HCT116 (cell line): ENCODE measurements around the gene RNU1-2. TPM values are rescaled to one million over a fixed set of nuclear protein-coding genes. Genes with fewer than 3 reads are reported as not detected.
"Not testable (repeated sequence)": the region's sequence is repeated elsewhere in the genome, so short reads cannot be mapped to it uniquely, and the experiment has no call there.

Experiments used
- ATAC-seq: fragments of 200-7000 bp; cut with Tn5 transposase; 2 replicates; pipeline ENCODE4 v1.9.1; 2020; ENCODE audit warnings: mild to moderate bottlenecking, moderate library complexity
- Bru-seq: library from RNA; stranded (reverse); fragments of 400-500 nt; gene quantifications from one replicate; lab custom pipeline; 2021; lab: Mats Ljungman, UMichigan
- BruChase-seq, 2 experiments: library from RNA; stranded (reverse); fragments of 400-500 nt; gene quantifications; one replicate each; lab custom pipeline; 2021; lab: Mats Ljungman, UMichigan
- BruUV-seq: library from RNA; stranded (reverse); fragments of 400-500 nt; replicated peaks from 2 replicates; lab custom pipeline; 2021; lab: Mats Ljungman, UMichigan
- CTCF ChIA-PET: fragments of 300-600 bp; sonication (Branson Sonifier 250); formaldehyde crosslinking; loops from one replicate; lab custom pipeline; 2021; ENCODE audit warnings: antibody characterized with exemption; lab: Charles Lee
- POLR2A ChIA-PET: fragments of 300-600, 350-600 bp; sonication (Branson Sonifier 250); formaldehyde crosslinking; loops from one replicate; lab custom pipeline; 2021; ENCODE audit warnings: antibody characterized with exemption; lab: Charles Lee
- RAD21 ChIA-PET, 2 experiments: fragments of 300-600 bp; sonication (Branson Sonifier 250); formaldehyde crosslinking; loops; one replicate each; lab custom pipeline; 2023; ENCODE audit warnings: low total read pairs in 2 of 2; ENCODE audit not compliant: uncharacterized antibody in 2 of 2, unreplicated experiment in 2 of 2, low non-redundant PET in 1 of 2; lab: Charles Lee
- DNase-seq: peaks from one replicate; pipeline ENCODE4 v3.0.0-alpha.2; 2010; ENCODE audit warnings: low read depth, low spot score
- H2AFZ ChIP-seq: fragments of 200-600 bp; shearing (Covaris generic), sonication (generic); 2 replicates; pipeline ENCODE4 v1.6.1; 2017; ENCODE audit warnings: low read depth, mixed run types, mixed read lengths, antibody characterized with exemption, low read length; ENCODE audit not compliant: poor library complexity, severe bottlenecking
- H3K27ac ChIP-seq: 2 replicates; pipeline ENCODE4 v1.5.1; 2012; ENCODE audit warnings: low read depth, low read length
- H3K27me3 ChIP-seq: fragments of 200-600 bp; sonication (generic); 2 replicates; pipeline ENCODE4 v1.6.1; 2016; ENCODE audit warnings: mixed run types, low read length, mixed read lengths; ENCODE audit not compliant: insufficient read depth
- H3K36me3 ChIP-seq, 2 experiments: fragments of 200-500 bp in 1 of 2; fragments of 200-600 bp in 1 of 2; sonication (Bioruptor generic) in 1 of 2; sonication (generic) in 1 of 2; 2 replicates each; pipeline versions ENCODE4 v1.5.1 to v1.6.1; 2014 to 2016; ENCODE audit warnings: low read length in 2 of 2, inconsistent platforms in 1 of 2, mixed read lengths in 1 of 2, mixed run types in 1 of 2; ENCODE audit not compliant: insufficient read depth in 2 of 2, control insufficient read depth in 1 of 2
- H3K4me1 ChIP-seq, 2 experiments: fragments of 200-600 bp in 1 of 2; sonication (generic) in 1 of 2; 2 replicates each; pipeline versions ENCODE4 v1.5.1 to v1.6.1; 2012 to 2017; ENCODE audit warnings: low read length in 2 of 2, inconsistent platforms in 1 of 2, mild to moderate bottlenecking in 1 of 2, mixed read lengths in 1 of 2, mixed run types in 1 of 2, moderate library complexity in 1 of 2; ENCODE audit not compliant: insufficient read depth in 2 of 2, control insufficient read depth in 1 of 2
- H3K4me2 ChIP-seq: fragments of 200-600 bp; sonication (generic); 2 replicates; pipeline ENCODE4 v1.6.1; 2017; ENCODE audit warnings: mixed run types, low read length, mixed read lengths
- H3K4me3 ChIP-seq, 2 experiments: fragments of 200-600 bp in 1 of 2; sonication (generic) in 1 of 2; replicated peaks in 1 of 2; 2 replicates each; pipeline ENCODE4 v1.5.1; 2011 to 2016; ENCODE audit warnings: low read length in 2 of 2, control low read depth in 1 of 2, low read depth in 1 of 2, mild to moderate bottlenecking in 1 of 2, mixed read lengths in 1 of 2, mixed run types in 1 of 2
- H3K79me2 ChIP-seq: fragments of 200-600 bp; sonication (generic); 2 replicates; pipeline ENCODE4 v1.6.1; 2017; ENCODE audit warnings: mild to moderate bottlenecking, mixed run types, low read length, moderate library complexity, mixed read lengths; ENCODE audit not compliant: insufficient read depth
- H3K9ac ChIP-seq: fragments of 200-600 bp; sonication (generic); 2 replicates; pipeline ENCODE4 v1.6.1; 2016; ENCODE audit warnings: low read length, mixed read lengths
- H3K9me2 ChIP-seq: fragments of 200-600 bp; sonication (generic), shearing (Covaris generic); 2 replicates; pipeline ENCODE4 v1.6.1; 2017; ENCODE audit warnings: mixed run types, mild to moderate bottlenecking, moderate library complexity; ENCODE audit not compliant: insufficient read depth
- H3K9me3 ChIP-seq, 2 experiments: fragments of 200-500 bp in 1 of 2; fragments of 200-600 bp in 1 of 2; sonication (Bioruptor generic) in 1 of 2; sonication (generic) in 1 of 2; 2 replicates each; pipeline ENCODE4 v1.6.1; 2014 to 2017; ENCODE audit warnings: low read length in 2 of 2, mixed read lengths in 2 of 2, inconsistent platforms in 1 of 2, low read depth in 1 of 2, mild to moderate bottlenecking in 1 of 2, mixed run types in 1 of 2, moderate library complexity in 1 of 2; ENCODE audit not compliant: control insufficient read depth in 1 of 2, insufficient read depth in 1 of 2
- H4K20me1 ChIP-seq: fragments of 200-600 bp; sonication (generic), shearing (Covaris generic); 2 replicates; pipeline ENCODE4 v1.6.1; 2017; ENCODE audit warnings: mixed run types, mild to moderate bottlenecking, moderate library complexity; ENCODE audit not compliant: insufficient read depth
- CBX3 ChIP-seq: IDR thresholded peaks from 2 replicates; pipeline ENCODE4 v1.6.1; 2012; ENCODE audit warnings: low read depth
- CEBPB ChIP-seq: IDR thresholded peaks from 2 replicates; pipeline ENCODE4 v1.6.1; 2012; ENCODE audit warnings: low read depth
- EGR1 ChIP-seq: IDR thresholded peaks from 2 replicates; pipeline ENCODE4 v1.6.1; 2012; ENCODE audit warnings: low read depth
- FOSL1 ChIP-seq: IDR thresholded peaks from 2 replicates; pipeline ENCODE4 v1.6.1; 2012; ENCODE audit warnings: low read depth
- JUND ChIP-seq: IDR thresholded peaks from 2 replicates; pipeline ENCODE4 v1.6.1; 2012
- POLR2A ChIP-seq: IDR thresholded peaks from 2 replicates; pipeline ENCODE4 v1.7.0; 2011; ENCODE audit warnings: borderline replicate concordance; ENCODE audit not compliant: insufficient read depth, insufficient read length; ENCODE audit errors: extremely low read depth
- POLR2AphosphoS5 ChIP-seq: IDR thresholded peaks from 2 replicates; pipeline ENCODE4 v1.6.1; 2011; ENCODE audit warnings: mild to moderate bottlenecking, low read depth, low read length, moderate library complexity
- SIN3A ChIP-seq: IDR thresholded peaks from 2 replicates; pipeline ENCODE4 v1.6.1; 2012; ENCODE audit warnings: low read depth
- SP1 ChIP-seq: IDR thresholded peaks from 2 replicates; pipeline ENCODE4 v1.6.1; 2012; ENCODE audit warnings: low read depth
- SRF ChIP-seq: IDR thresholded peaks from 2 replicates; pipeline ENCODE4 v1.6.1; 2012; ENCODE audit warnings: low read depth
- YY1 ChIP-seq: IDR thresholded peaks from 2 replicates; pipeline ENCODE4 v1.6.1; 2011; ENCODE audit warnings: low read length, low read depth, moderate library complexity, mild to moderate bottlenecking; ENCODE audit not compliant: insufficient replicate concordance; ENCODE audit errors: extremely low read depth
- intact Hi-C: fragments of 100-400 bp; cut with micrococcal nuclease; formaldehyde crosslinking; loops from 2 replicates; pipeline ENCODE4 v1.10.0; 2022
- long read RNA-seq: library from polyadenylated mRNA; unstranded; transcript quantifications from one replicate; pipeline ENCODE4 v2.0.0, GENCODE V29; 2021; ENCODE audit not compliant: unreplicated experiment
- polyA plus RNA-seq: library from polyadenylated mRNA; unstranded; fragments of >200 nt; gene quantifications from 2 replicates; pipeline ENCODE4 v1.2.1, GENCODE V29; 2012; ENCODE audit warnings: missing spikeins
- total RNA-seq: library from RNA; stranded (reverse); gene quantifications from one replicate; pipeline ENCODE4 v1.2.1, GENCODE V29; 2021; ENCODE audit not compliant: unreplicated experiment
- TF ChIP-seq, protein P1 (sequence below): IDR thresholded peaks from 2 replicates; pipeline ENCODE4 v1.6.1; 2011; ENCODE audit warnings: mild to moderate bottlenecking, low read length, moderate library complexity; ENCODE audit not compliant: insufficient replicate concordance; ENCODE audit errors: extremely low read depth
- TF ChIP-seq, protein P2 (sequence below): IDR thresholded peaks from 2 replicates; pipeline ENCODE4 v1.6.1; 2012

The RNU1-2 gene
- total RNA-seq (1,685 TPM), Bru-seq, nascent RNA (percentile 96 among the genes with signal in this experiment), BruChase-seq, experiment 1, labeled RNA remaining after a 6-hour chase (percentile 58 among the genes with signal in this experiment), BruChase-seq, experiment 2, labeled RNA remaining after a 2-hour chase (percentile 51 among the genes with signal in this experiment)
- 8.8 and 29.6 TPM in 2 replicates for polyA plus RNA-seq
- long read RNA-seq, partial matches to known transcripts: 0 of 1 reads
- long read RNA-seq, other reads (novel, unspliced or antisense): 0 of 1 reads

- H2AFZ ChIP-seq, H3K9me3 ChIP-seq, H3K9me2 ChIP-seq, H4K20me1 ChIP-seq, CTCF ChIA-PET, RAD21 ChIA-PET, H3K36me3 ChIP-seq, H3K27me3 ChIP-seq, H3K79me2 ChIP-seq: not testable (repeated sequence)
- DNase-seq (peak; percentile 99), ATAC-seq (peak; percentile 99)
- peak within 1 kb of the TSS; percentile 90 for H3K27ac ChIP-seq
- H3K4me2 ChIP-seq: peak within 1 kb of the TSS; percentile 72
- POLR2A ChIA-PET: interaction anchor here (0.6 to 1.9 kb wide), 3 partner anchors 10 to 382 kb away, joined by 8 to 26 read pairs (median 12); partner anchors contain the start of gene RNU1-1
- H3K9ac ChIP-seq: peak within 1 kb of the TSS; percentile 64
- intact Hi-C loops: loop anchor here (1.0 kb wide), 1 partner anchor 10 kb away; no protein-coding TSS in a partner anchor
- peak; percentile 86 for TF ChIP-seq SP1
- TF ChIP-seq POLR2AphosphoS5: peak; percentile 97
- TF ChIP-seq, protein P1, sequence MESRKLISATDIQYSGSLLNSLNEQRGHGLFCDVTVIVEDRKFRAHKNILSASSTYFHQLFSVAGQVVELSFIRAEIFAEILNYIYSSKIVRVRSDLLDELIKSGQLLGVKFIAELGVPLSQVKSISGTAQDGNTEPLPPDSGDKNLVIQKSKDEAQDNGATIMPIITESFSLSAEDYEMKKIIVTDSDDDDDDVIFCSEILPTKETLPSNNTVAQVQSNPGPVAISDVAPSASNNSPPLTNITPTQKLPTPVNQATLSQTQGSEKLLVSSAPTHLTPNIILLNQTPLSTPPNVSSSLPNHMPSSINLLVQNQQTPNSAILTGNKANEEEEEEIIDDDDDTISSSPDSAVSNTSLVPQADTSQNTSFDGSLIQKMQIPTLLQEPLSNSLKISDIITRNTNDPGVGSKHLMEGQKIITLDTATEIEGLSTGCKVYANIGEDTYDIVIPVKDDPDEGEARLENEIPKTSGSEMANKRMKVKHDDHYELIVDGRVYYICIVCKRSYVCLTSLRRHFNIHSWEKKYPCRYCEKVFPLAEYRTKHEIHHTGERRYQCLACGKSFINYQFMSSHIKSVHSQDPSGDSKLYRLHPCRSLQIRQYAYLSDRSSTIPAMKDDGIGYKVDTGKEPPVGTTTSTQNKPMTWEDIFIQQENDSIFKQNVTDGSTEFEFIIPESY: peak; percentile 87
- TF ChIP-seq, protein P2, sequence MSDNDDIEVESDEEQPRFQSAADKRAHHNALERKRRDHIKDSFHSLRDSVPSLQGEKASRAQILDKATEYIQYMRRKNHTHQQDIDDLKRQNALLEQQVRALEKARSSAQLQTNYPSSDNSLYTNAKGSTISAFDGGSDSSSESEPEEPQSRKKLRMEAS: peak; percentile 18; the same call in 1 of the 2 replicates
- TF ChIP-seq SRF: 0 out of 2 replicates have a peak, but pooled peaks have one; percentile 44
- TF ChIP-seq CEBPB: 0 out of 2 replicates have a peak, but pooled peaks have one; percentile 46
- TF ChIP-seq YY1: peak; percentile 79
- peak; percentile 67 for TF ChIP-seq JUND
- peak; percentile 99 for TF ChIP-seq SIN3A
- peak; percentile 99 for TF ChIP-seq POLR2A
- TF ChIP-seq EGR1: peak; percentile 34; the same call in 1 of the 2 replicates
- peak; percentile 82 for TF ChIP-seq CBX3
- TF ChIP-seq FOSL1: peak; percentile 34; the same call in 1 of the 2 replicates
- peaks cover 10 to 24% of the 10 kb centered on the region in 2 experiments for H3K4me1 ChIP-seq
- peak within 1 kb of the TSS; percentile 44 to 60 for H3K4me3 ChIP-seq
- BruUV-seq: TSS peak; percentile 95
Measured at GRCh38 chr1:16895598-16896315, at the start of gene RNU1-2. TSS of gene RNU1-2 (plus strand) at chr1:16895980.

- H3K9me2 ChIP-seq, H2AFZ ChIP-seq, POLR2A ChIA-PET, H3K9ac ChIP-seq, CTCF ChIA-PET, H3K4me3 ChIP-seq, H3K79me2 ChIP-seq, H3K4me2 ChIP-seq, intact Hi-C loops, ATAC-seq, H3K9me3 ChIP-seq, RAD21 ChIA-PET, BruUV-seq, H3K27me3 ChIP-seq, H4K20me1 ChIP-seq, H3K36me3 ChIP-seq, DNase-seq, H3K27ac ChIP-seq, H3K4me1 ChIP-seq: not testable (repeated sequence)
Measured at GRCh38 chr1:16856201-16856600, 39.6 kb upstream of the RNU1-2 start.
